Activated CD8-positive, alpha-beta memory T cell treated with anti-CD3 and anti-CD28 coated beads, Interleukin-2, amount 50 U/mL, for 1 hour (primary cell): Measurements from ENCODE around the gene OTOGL.
"Not testable (repeated sequence)": the region's sequence is repeated elsewhere in the genome, so short reads cannot be mapped to it uniquely, and the experiment has no call there.

Experiments
- DNase-seq: peaks from one replicate; pipeline ENCODE4 v3.0.0-alpha.2; 2020; ENCODE audit errors: extremely low read depth

Gene OTOGL

DNA sequence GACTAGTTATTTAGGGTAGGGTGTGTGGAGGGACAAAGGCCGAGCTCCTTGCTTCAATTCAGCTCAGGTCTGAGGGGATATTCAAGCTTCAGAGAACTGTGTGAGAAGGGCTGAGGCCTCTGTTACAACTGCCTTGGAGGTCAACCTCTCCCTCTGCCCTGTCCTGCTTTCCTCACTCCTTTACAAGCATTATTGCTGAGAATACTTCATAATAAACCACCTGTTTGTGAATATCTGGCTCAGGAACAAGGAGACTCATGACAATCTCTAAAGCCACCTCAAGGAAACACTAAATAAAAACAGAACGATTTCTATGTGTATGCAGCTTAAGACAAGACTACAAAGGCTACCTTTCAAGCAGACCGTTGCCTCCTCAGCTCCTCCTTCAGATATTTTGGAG is 21.7 kb downstream of the OTOGL start:
- DNase-seq = no peak

DNA sequence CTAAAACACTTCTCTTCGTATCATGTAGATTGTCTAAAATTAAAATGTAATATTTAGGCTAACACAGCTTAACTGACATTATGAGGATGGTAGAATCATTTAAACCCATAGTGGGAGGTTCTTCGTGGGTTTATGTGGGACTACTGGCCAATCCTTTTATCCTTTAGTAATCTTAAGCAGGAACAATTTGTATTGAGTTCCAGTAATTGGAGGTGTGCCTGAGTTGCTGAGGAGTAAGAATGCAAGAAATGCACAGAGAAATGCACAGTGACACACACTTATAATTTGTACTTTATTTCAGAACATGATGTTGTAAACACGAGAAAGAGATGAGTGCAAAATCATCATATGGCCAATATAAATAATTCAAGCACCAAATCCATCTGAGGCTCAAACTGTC is 22.3 kb downstream of the OTOGL start:
- DNase-seq = no peak

DNA sequence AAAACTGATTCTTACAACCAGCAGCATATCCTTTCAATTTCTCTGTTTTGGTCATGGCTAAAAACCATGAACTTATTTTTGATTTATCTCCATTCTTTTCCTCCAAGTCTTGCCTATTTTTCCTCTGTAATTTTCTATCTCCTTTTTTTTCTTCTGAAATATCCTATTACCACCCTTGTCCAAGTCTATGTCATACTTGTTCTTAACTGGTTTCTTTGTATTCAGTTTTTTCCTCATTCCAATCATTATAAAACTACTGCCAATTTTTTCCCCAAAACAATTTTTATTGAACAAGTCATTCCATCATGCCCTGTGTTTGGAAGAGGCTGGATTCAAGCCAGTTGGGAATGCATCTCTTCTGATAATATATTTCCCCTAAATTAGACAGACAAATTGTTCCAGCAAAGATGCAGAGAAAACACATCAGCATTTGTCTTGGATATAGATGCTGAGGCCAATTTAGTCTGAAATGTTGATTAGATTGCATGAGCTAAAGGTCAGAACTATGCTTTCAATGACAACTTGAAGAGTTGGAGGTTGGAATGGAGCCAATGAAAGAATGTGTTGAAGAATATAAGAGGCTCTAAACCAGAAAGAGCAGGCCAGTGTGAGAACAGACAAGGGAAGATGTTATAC is 30.7 kb downstream of the OTOGL start:
- no peak for DNase-seq

DNA sequence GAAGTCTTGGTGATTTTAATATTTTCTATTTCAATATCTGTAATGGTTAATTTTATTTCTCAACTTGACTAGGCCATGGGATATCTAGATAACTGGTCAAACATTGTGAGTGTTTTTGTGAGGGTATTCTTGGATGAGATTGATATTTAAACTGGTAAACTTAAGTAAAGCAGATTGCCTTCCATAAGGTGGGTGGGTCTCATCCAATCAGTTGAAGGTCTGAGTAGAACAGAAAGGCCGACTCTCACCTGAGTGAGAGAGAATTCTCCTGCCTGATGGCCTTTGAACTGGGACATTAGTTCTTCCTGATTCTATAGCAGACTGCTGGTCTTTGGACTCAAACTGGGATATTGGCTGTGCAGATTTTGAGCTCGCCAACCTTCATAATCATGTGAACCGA is 36.3 kb downstream of the OTOGL start:
- no peak for DNase-seq

DNA sequence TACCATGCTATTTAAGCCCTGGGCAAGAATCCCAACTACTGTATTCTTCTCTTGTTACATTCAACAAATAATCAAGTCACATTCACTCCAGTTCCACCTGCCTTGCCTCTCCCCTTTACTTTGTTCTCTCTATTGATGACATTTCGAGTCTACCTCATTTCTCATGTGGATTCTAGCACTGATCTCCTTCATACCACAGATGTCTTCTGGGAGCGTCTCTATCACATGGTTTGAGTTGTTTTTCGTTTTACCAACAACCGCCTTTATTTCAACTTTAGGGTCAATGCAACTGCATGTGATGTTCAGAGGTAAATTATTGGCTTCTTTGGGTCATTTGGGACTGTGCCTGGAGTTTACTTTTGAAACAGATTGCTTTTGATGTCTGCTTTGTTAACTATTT is 40.7 kb downstream of the OTOGL start:
- no peak for DNase-seq

DNA sequence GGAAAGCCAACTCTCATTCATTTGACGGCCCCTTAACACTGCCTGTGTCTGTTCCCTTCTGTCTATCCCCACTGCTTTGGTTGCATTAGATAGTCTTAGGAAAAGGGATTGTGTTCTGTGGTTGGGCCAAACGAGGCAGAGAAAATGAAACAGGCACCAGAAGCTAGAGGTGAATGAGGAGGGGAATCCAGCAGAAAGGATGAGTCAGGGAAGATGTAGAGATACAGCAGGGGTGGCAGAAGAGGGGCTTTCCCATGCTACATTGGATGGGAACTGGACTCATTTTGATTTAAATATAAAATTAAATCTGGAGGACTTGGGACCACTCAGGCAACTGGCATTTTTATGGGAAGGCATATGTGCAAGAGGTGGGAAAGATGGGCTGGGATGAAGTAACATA is 43.3 kb downstream of the OTOGL start:
- no peak for DNase-seq

DNA sequence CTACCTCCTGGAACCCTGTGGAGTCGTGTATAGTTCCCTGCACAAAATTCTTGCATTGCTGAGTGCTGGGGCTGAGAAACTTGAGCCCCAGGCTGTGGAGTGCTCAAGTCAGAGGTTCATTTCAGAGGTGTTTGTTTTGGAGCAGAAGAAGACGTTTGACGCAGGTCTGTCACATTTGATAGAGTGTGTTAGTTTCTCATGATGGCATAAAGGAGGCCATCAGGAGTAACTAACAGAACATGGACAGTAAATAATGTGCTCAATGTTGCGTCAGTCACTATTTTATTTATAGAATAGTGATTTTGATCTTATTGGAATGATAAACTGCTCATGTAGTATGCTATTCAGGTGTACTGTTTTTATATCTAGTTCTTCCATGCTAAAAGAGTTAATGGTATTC is 44.2 kb downstream of the OTOGL start:
- no peak for DNase-seq

DNA sequence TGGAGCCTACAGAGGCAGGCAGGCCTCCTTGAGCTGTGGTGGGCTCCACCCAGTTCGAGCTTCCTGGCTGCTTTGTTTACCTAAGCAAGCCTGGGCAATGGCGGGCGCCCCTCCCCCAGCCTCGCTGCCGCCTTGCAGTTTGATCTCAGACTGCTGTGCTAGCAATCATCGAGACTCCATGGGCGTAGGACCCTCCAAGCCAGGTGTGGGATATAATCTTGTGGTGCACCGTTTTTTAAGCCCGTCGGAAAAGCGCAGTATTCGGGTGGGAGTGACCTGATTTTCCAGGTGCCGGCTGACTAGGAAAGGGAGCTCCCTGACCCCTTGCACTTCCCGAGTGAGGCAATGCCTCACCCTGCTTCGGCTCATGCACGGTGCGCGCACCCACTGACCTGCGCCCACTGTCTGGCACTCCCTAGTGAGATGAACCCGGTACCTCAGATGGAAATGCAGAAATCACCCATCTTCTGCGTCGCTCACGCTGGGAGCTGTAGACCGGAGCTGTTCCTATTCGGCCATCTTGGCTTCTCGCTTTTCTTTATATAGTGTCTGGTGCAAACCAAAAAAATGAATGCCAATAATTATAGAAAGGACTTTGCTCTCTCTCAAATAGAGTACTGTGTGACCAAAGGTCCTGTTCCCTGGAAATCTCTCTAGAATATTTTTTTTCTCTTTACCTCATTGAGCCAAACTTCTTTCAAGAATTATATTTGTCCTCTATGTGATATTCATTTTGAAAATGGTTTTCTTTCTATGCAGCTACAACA is 50.4 kb downstream of the OTOGL start:
- DNase-seq = not testable (repeated sequence)

DNA sequence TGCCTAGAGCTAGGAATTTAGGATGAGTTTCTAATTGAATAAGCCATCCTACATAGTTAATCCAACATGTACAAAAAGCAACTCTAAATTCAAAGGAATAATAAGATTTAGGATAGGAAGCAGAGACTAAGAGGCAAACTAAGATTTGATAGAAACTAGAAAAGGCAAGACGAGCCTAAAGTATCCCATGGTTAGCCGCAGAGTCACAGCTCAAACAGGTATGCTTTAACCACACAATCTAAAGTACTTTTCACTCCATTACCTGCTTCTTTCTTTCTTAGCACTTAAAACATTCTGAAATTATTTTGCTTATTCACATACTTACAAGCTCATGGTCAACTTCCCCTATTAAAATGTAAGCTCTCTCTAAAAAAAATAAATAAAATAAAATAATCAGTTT is 51.8 kb downstream of the OTOGL start:
- DNase-seq = no peak

DNA sequence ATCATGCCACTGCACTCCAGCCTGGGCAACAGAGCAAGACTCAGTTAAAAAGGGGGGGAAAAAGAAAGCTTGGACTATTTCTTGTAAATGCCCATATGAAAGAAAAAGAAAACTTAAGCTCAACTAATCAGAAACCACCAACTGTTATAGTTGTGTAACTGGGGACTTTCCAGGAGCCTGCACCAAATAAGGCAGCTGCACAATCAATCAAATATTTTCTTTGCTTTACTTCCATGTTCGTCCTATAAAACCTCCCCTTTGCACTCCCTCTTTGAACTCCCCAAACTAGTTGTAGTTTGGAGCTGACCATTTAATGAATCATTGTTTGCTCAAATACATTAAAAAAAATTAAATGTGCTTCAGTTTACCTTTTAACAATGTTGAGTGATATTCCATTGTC is 54.9 kb downstream of the OTOGL start:
- no peak for DNase-seq

DNA sequence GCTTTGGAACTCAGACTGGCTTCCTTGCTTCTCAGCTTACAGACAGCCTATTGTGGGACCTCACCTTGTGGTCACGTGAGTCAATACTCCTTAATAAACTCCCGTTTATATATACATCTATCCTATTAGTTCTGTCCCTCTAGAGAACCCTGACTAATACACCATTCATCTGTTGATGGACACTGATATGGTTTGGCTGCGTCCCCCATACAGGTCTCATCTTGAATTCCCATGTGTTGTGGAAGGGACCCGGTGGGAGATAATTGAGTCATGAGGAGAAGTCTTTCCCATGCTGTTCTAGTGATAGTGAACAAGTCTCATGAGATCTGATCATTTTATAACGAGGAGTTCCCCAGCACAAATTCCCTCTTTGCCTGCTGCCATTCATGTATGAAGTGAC is 57.0 kb downstream of the OTOGL start:
- no peak for DNase-seq

DNA sequence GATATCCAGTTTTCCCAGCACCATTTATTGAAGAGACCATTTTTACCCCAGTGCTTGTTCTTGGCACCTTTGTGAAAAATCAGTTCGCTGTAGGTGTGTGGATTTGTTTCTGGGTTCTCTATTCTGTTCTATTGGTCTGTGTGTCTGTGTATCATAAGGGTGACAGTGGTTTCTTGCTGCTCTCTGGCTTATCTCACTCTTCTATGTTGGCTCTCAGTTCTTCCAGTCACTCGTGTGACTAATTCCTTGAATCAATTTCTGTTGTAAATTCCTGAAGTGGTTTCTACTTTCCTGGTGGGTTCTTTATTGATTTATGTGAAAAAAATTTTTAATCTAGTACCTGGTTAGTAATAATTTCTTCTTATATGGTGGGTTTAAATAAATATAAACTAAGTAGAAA is 58.3 kb downstream of the OTOGL start:
- DNase-seq = no peak

DNA sequence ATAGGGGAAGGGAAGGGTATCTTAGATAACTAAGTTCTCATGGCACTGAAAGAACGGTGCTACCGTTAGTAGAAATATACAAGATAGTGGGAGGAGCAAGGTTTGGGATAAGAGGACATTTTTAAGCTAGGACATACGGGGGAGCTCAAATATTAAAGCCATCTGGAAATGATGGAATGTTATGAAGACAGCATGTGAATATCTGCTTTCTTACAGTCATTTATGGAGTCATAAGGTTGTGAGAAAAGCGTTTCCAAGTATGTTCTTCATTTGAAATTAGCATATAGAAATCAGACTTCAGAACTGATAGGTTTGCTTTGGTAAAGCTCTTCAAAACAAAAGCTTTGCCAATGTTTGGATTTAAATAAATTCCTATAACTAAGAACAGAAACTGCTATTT is 62.3 kb downstream of the OTOGL start:
- no peak for DNase-seq

DNA sequence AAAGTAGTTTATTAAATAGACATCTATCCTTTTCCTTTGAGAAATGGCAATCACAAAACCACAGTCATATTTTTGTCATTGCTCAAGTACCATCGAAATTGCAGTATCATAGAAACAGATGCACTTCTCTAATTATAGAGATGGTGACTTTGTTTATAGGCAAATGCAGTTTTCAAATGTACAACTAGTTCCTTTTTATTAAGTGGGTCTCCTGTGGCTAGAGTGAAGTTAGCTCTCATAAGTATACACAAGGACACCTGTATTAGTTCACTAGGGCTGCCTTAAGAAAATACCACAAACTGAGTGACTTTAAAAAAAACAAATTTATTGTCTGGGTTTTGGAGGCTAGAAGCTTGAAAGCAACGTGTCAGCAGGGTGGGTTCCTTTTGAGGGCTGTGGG is 62.8 kb downstream of the OTOGL start:
- DNase-seq = no peak

DNA sequence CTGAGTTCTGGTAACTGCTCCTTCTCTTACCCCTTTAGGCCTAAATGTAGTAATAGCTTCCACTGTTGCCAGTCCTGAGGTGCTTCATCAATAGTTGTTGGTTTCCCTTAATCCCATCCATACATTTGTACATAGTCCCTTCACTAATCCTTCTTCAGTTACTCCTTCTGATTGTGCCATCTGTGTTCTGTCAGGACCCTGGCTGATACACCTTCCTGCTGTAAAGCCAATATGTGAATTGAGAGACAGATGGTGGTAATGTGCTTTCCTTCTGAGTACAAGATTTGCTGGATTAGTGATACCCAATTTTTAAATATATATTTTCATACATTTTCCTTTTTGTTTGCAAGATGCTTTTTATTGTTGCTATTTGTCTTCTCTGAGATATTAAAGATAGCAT is 66.4 kb downstream of the OTOGL start:
- no peak for DNase-seq

DNA sequence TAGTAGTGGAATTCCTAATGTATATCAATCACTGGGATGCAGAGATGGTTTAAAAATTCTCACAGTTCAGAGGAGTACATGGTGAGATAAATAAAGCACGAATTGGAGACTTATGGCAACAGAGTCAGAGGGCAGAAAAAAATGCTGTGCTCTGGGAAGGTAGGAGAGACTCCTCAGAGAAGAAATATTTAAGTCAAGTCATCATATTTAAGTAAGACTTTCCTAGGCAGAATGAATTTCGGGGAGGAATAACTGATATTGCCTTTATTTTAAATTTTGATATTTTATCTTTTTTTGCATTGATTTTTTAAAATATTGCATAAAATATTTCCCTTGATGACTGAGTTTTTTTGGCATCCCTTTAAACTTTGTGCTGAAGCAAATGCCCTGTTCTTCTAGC is 67.4 kb downstream of the OTOGL start:
- no peak for DNase-seq

DNA sequence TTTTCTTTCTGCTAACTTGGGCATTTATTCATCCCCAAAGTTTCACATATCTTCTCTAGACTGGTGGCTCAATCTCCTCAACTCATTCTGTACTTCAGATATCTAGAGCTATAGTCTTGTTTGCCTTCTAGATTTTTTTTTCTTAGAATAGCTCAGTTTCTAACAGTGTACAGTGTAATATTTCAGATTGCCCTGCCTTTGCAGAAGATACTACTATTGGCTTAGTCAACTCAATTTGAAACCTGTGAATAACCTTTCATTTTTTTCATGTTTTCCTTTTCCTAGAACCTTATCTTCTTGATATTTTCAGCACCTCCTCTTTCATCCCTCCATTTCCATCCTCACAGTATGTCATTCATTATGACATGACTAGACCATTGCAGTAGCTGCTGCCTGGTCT is 69.6 kb downstream of the OTOGL start:
- DNase-seq = no peak

DNA sequence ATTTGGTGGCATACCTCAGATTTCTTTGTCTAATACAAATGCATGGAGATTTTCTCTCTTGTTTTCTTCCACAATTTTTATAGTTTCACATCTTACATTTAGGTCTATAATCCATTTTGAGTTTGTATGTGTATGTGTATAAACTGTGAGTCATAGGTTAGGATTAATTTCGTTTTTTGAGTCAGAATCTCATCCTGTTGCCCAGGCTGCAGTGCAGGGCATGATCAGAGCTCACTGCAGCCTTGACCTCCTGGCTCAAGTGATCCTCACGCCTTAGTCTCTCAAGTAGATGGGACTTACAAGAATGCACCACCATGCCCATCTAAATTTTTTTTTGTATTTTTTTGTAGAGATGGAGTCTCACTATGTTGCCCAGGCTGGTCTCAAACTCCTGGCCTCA is 71.6 kb downstream of the OTOGL start:
- DNase-seq = no peak

DNA sequence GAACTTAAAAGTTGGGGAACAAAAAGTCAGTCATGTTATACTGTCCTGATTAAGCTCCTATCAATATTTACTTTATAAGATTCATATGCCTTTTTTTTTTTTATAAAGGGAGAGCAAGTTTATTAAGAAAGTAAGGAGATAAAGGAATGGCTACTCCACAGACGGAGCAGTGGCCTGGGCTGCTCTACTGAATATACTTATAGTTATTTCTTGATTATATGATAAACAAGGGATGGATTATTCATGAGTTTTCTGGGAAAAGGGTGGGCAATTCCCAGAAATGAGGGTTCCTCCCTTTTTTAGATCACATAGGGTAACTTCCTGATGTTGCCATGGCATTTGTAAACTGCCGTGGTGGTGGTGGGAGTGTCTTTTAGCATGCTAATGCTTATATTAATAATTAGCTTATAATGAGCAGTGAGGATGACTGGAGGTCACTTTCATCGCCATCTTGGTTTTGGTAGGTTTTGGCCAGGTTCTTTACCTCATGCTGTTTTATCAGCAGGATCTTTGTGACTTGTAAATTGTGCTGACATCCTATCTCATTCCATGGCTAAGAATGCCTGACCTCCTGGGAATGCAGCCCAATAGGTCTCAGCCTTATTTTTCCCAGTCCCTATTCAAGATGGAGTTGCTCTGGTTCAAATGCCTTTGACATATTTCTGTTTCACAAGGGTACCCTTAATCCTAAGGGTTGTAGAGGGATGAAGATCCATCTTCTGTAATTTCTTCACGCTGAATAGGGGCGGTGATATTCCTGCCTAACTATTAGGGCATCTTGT is 73.9 kb downstream of the OTOGL start:
- no peak for DNase-seq

DNA sequence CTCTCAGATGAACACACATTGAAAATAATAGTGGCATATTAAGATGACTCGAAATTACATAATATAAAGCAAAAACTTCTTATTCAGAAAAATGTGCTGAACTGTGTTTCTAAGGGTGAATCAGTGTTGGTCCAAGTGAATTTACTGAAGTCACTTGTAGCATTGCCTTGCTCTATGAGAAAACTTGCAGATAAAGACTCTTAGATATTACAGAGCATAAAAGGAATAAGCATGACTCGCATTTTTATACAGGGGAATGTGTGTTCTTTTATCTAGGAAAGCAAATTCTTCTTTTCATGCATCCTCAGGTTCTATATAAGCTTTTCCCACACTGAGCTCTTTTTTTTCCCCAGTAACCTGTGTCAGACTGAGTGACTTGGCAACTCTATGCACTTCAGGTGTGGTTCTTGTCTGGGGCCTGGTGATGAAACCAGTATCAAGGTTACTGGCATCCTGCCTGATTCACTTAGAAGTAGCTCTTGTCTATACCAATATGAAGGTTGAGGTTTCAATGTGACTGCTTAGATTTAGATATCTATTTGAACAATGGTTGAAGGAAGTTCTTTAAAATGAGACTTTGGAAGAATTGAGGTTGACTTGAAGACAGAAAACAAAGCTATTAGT is 76.1 kb downstream of the OTOGL start:
- no peak for DNase-seq

DNA sequence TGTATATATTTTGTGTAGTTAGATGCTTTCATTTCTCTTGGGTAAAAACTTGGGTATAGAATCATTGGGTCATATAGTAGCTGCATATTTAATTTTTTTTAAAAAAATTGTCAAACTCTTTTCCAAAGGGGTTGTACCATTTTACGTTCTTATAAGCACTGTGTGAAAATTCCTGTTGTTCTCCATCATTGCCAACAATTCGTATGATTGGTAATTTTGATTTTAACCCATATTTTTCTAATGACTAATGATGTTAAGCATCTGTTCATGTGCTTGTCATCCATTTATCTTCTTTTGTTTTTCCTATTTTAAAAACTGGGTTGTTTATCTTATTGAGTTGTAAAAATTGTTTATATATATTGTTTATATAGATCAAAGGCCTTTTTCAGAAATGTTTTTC is 77.4 kb downstream of the OTOGL start:
- DNase-seq = no peak

DNA sequence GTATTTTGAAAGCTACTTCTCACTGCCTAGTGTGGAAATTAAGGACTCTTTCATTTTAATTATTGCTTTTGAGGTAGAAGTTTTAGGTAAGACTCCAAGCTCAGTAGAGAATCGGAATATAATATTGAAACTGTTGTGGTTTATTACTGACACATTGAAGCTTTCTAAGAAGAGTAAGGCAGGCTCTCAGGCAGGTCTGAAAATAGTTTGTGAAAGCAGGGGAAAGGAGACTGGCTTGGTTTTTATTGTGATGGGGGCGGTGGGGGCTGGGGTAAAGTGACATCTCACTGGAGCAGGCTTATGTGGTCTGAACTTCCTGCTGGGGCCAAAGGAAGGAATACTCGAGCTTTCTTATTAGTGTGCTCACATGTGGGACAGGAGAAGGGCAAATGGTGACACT is 79.5 kb downstream of the OTOGL start:
- DNase-seq = no peak

DNA sequence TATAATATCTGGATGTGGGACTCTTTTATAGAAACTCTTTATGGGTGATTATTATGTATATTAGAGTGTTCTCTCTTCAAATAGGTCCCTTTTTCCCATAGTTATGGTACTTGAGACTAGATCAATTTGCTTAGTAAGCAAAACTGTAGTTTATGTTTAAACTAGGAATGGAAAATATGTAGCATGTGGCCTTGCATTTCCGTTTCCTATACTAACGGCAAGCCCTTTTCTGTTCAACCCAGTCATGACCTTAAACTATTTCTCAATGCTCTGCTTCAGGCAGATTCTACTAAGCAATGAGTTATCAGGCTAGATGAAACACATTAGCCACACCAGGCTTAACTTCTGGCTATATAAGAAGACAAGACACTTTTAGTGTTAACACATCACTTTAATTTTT is 84.6 kb downstream of the OTOGL start:
- no peak for DNase-seq
